ENCODE data around the gene TTPAL. TPM values are rescaled to one million over a fixed set of nuclear protein-coding genes. Genes with fewer than 3 reads are reported as not detected.

Gene TTPAL, protein sequence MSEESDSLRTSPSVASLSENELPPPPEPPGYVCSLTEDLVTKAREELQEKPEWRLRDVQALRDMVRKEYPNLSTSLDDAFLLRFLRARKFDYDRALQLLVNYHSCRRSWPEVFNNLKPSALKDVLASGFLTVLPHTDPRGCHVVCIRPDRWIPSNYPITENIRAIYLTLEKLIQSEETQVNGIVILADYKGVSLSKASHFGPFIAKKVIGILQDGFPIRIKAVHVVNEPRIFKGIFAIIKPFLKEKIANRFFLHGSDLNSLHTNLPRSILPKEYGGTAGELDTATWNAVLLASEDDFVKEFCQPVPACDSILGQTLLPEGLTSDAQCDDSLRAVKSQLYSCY
- 15.7 TPM for polyA plus RNA-seq (ENCODE audit: insufficient read length)
- long read RNA-seq, donor 1, full-length matches to known transcripts = 8 of 8 reads
- long read RNA-seq, donor 1, partial matches to known transcripts = 0 of 8 reads
- long read RNA-seq, donor 1, other reads (novel, unspliced or antisense) = 0 of 8 reads
- long read RNA-seq, donor 2, full-length matches to known transcripts = 2 of 2 reads
- long read RNA-seq, donor 2, partial matches to known transcripts = 0 of 2 reads
- long read RNA-seq, donor 2, other reads (novel, unspliced or antisense) = 0 of 2 reads
- long read RNA-seq, donor 3 = 0 reads
- long read RNA-seq, donor 4 = 0 reads
- long read RNA-seq, donor 5, full-length matches to known transcripts = 1 of 31 reads
- long read RNA-seq, donor 5, partial matches to known transcripts = 30 of 31 reads
- long read RNA-seq, donor 5, other reads (novel, unspliced or antisense) = 0 of 31 reads
- long read RNA-seq, donor 6, full-length matches to known transcripts = 2 of 2 reads
- long read RNA-seq, donor 6, partial matches to known transcripts = 0 of 2 reads
- long read RNA-seq, donor 6, other reads (novel, unspliced or antisense) = 0 of 2 reads
- long read RNA-seq, donor 7, partial matches to known transcripts = 0 of 2 reads
- long read RNA-seq, donor 7, other reads (novel, unspliced or antisense) = 0 of 2 reads
- long read RNA-seq, donor 8, full-length matches to known transcripts = 2 of 2 reads
- long read RNA-seq, donor 8, partial matches to known transcripts = 0 of 2 reads
- long read RNA-seq, donor 8, other reads (novel, unspliced or antisense) = 0 of 2 reads

- DNase-seq = peak; percentile 85
Measured at GRCh38 chr20:44475694-44476560, at the start of gene TTPAL. TSS of gene TTPAL (plus strand) at chr20:44475874. CDS start at chr20:44480000, 4,126 bp downstream.

DNA sequence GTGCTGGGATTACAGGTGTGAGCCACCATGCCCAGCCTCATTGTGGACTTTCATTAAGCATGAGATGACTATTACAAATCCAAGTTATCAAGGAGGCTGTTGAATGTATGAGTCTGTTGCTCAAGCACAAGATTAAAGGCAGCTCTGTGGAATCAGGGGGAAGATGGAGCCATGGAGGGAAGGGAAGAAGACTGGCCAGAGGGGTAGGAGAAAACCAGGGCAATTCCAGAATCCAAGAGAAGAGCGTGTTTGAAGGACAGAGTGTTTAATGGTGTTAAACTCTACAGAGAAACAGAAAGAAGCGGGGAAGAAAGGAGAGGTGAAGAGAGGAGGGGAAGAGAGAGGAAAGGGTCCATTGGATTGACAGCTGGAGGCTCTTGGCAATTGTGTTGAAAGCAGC, 49.8 kb upstream of the TTPAL start:
- DNase-seq = no peak

GRCh38 chr20:44426879-44427790, 48.5 kb upstream of the TTPAL start:
- DNase-seq = no peak

- DNase-seq = no peak
Measured at GRCh38 chr20:44427804-44428173, 47.9 kb upstream of the TTPAL start.

GRCh38 chr20:44428174-44429016, 47.3 kb upstream of the TTPAL start:
- no peak for DNase-seq

- DNase-seq = no peak
Measured at GRCh38 chr20:44429017-44429339, 46.7 kb upstream of the TTPAL start.

DNA sequence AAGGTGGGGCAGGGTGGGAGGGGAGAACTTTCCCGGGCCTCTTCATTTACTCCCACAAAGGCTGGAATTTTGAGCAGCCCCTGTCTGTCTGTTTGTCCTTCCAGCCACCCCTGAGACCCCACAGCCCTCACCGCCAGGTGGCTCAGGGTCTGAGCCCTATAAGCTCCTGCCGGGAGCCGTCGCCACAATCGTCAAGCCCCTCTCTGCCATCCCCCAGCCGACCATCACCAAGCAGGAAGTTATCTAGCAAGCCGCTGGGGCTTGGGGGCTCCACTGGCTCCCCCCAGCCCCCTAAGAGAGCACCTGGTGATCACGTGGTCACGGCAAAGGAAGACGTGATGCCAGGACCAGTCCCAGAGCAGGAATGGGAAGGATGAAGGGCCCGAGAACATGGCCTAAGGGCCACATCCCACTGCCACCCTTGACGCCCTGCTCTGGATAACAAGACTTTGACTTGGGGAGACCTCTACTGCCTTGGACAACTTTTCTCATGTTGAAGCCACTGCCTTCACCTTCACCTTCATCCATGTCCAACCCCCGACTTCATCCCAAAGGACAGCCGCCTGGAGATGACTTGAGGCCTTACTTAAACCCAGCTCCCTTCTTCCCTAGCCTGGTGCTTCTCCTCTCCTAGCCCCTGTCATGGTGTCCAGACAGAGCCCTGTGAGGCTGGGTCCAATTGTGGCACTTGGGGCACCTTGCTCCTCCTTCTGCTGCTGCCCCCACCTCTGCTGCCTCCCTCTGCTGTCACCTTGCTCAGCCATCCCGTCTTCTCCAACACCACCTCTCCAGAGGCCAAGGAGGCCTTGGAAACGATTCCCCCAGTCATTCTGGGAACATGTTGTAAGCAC, 46.0 kb upstream of the TTPAL start:
- DNase-seq = no peak

DNA sequence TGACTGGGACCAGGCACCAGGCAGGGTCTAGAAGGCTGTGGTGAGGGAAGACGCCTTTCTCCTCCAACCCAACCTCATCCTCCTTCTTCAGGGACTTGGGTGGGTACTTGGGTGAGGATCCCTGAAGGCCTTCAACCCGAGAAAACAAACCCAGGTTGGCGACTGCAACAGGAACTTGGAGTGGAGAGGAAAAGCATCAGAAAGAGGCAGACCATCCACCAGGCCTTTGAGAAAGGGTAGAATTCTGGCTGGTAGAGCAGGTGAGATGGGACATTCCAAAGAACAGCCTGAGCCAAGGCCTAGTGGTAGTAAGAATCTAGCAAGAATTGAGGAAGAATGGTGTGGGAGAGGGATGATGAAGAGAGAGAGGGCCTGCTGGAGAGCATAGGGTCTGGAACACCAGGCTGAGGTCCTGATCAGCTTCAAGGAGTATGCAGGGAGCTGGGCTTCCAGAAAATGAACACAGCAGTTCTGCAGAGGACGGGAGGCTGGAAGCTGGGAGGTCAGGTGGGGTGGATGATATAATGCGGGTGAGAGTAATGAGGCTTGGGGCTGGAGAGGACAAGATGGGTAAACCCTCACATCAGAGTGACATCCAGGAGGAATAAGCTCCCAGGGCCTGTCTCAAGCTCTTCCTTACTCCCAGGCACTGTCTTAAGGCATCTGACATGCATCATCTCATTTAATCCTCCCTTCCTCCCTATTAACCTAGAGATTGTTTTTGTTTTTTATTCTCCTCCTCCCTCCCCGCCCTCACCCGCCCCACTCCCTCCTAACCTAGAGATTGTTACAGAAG, 45.2 kb upstream of the TTPAL start:
- no peak for DNase-seq

- DNase-seq = no peak
Measured at GRCh38 chr20:44431118-44431501, 44.6 kb upstream of the TTPAL start.

- no peak for DNase-seq
Measured at GRCh38 chr20:44431502-44432234, 44.0 kb upstream of the TTPAL start.

- no peak for DNase-seq
Measured at GRCh38 chr20:44432618-44433577, 42.8 kb upstream of the TTPAL start.

GRCh38 chr20:44433751-44434538, 41.7 kb upstream of the TTPAL start:
- DNase-seq = no peak

- no peak for DNase-seq
Measured at GRCh38 chr20:44435630-44436335, 39.9 kb upstream of the TTPAL start.

DNA sequence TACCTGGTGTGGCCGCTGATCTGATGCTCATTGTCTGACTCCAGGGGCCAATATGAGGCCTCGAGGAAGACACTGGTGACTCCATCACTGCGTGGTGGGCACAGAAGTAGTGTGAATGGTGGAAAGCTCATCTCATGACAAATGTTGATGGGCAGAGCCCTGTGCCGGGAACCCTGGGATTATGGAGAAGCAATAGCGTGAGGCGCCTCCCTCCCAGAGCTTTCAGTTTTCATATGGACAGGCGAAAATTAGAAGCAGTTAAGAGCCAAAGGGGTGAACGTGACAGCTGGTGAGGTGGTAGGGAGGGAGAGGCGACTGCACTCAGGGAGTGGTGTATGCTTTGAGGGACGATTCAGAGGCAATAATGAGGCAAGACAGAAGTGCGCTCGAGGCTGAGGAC, 39.3 kb upstream of the TTPAL start:
- DNase-seq = no peak
